HEK293 (cell line): ENCODE data around the gene TH.

Experiments used
- CTCF ChIA-PET: fragments of 350-600 bp; formaldehyde crosslinking; extraction: SDS; loops from one replicate; lab custom pipeline; 2021; ENCODE audit warnings: antibody characterized with exemption; lab: Yijun Ruan, JAX
- POLR2A ChIA-PET: fragments of 300-600 bp; formaldehyde crosslinking; extraction: SDS; loops from one replicate; lab custom pipeline; 2020; ENCODE audit warnings: antibody characterized with exemption, inconsistent platforms; lab: Yijun Ruan, JAX
- H3K27ac ChIP-seq: fragments of 200-500 bp; sonication (Bioruptor generic); 2 replicates; pipeline ENCODE4 v1.5.1; 2014; ENCODE audit warnings: low read depth, low read length, control low read depth, inconsistent platforms; ENCODE audit errors: extremely low read depth
- H3K36me3 ChIP-seq, 2 experiments: fragments of 200-500 bp in 1 of 2; sonication (Bioruptor generic) in 1 of 2; 1 replicate in 1 of 2; 2 replicates in 1 of 2; pipeline ENCODE4 v1.5.1; 2014 to 2017; ENCODE audit warnings: inconsistent platforms in 2 of 2, low read length in 2 of 2; ENCODE audit not compliant: control insufficient read depth in 2 of 2, insufficient read depth in 1 of 2
- H3K4me1 ChIP-seq: fragments of 200-500 bp; sonication (Bioruptor generic); 2 replicates; pipeline ENCODE4 v1.5.1; 2014; ENCODE audit warnings: mild to moderate bottlenecking, low read length, inconsistent platforms; ENCODE audit not compliant: control insufficient read depth, insufficient read depth
- H3K4me3 ChIP-seq: 2 replicates; pipeline ENCODE4 v1.5.1; 2011; ENCODE audit warnings: low read depth, mild to moderate bottlenecking, control low read depth, low read length, moderate library complexity
- H3K9me3 ChIP-seq: fragments of 200-500 bp; sonication (Bioruptor generic); 2 replicates; pipeline ENCODE4 v1.5.1; 2014; ENCODE audit warnings: low read depth, low read length, inconsistent platforms; ENCODE audit not compliant: control insufficient read depth, insufficient read depth
- KLF1 ChIP-seq: fragments of 450-650 bp; formaldehyde crosslinking; IDR thresholded peaks from 2 replicates; pipeline ENCODE4 v1.5.1; 2016; ENCODE audit warnings: missing biosample characterization, missing genetic modification characterization
- KLF10 ChIP-seq: fragments of 450-650 bp; IDR thresholded peaks from 2 replicates; pipeline ENCODE4 v1.5.1; 2018; ENCODE audit warnings: missing biosample characterization, mild to moderate bottlenecking, missing genetic modification characterization
- OVOL3 ChIP-seq: fragments of 450-650 bp; formaldehyde crosslinking; IDR thresholded peaks from 2 replicates; pipeline ENCODE4 v1.5.1; 2016; ENCODE audit warnings: missing biosample characterization, missing genetic modification characterization
- SALL2 ChIP-seq: fragments of 450-650 bp; formaldehyde crosslinking; IDR thresholded peaks from 2 replicates; pipeline ENCODE4 v1.5.0; 2017; ENCODE audit warnings: missing biosample characterization, mild to moderate bottlenecking, missing genetic modification characterization, borderline replicate concordance
- SP2 ChIP-seq: fragments of 450-650 bp; formaldehyde crosslinking; IDR thresholded peaks from 2 replicates; pipeline ENCODE4 v1.5.1; 2016; ENCODE audit warnings: missing biosample characterization, missing genetic modification characterization
- TRIM28 ChIP-seq: IDR thresholded peaks from 2 replicates; pipeline ENCODE4 v1.6.1; 2011; ENCODE audit warnings: low read length, control low read depth, borderline replicate concordance
- WT1 ChIP-seq: fragments of 450-650 bp; formaldehyde crosslinking; IDR thresholded peaks from 2 replicates; pipeline ENCODE4 v1.5.1; 2016; ENCODE audit warnings: missing biosample characterization, missing genetic modification characterization
- ZBTB17 ChIP-seq: fragments of 450-650 bp; formaldehyde crosslinking; IDR thresholded peaks from 2 replicates; pipeline ENCODE4 v1.5.1; 2016; ENCODE audit warnings: missing biosample characterization, missing genetic modification characterization
- ZNF132 ChIP-seq: fragments of 450-650 bp; formaldehyde crosslinking; IDR thresholded peaks from 2 replicates; pipeline ENCODE4 v1.5.1; 2017; ENCODE audit warnings: missing biosample characterization, missing genetic modification characterization, borderline replicate concordance
- ZNF202 ChIP-seq: fragments of 450-650 bp; formaldehyde crosslinking; IDR thresholded peaks from 2 replicates; pipeline ENCODE4 v1.5.1; 2016; ENCODE audit warnings: missing biosample characterization, missing genetic modification characterization, borderline replicate concordance
- ZNF266 ChIP-seq: fragments of 450-650 bp; formaldehyde crosslinking; IDR thresholded peaks from 2 replicates; pipeline ENCODE4 v1.5.1; 2016; ENCODE audit warnings: missing biosample characterization, missing genetic modification characterization, low read depth
- ZNF311 ChIP-seq: fragments of 450-650 bp; formaldehyde crosslinking; IDR thresholded peaks from 2 replicates; pipeline ENCODE4 v1.5.1; 2017; ENCODE audit warnings: missing biosample characterization, missing genetic modification characterization, borderline replicate concordance
- ZNF37A ChIP-seq: fragments of 450-650 bp; IDR thresholded peaks from 2 replicates; pipeline ENCODE4 v1.5.1; 2018; ENCODE audit warnings: missing biosample characterization, missing genetic modification characterization
- ZNF48 ChIP-seq: fragments of 450-650 bp; formaldehyde crosslinking; IDR thresholded peaks from 2 replicates; pipeline ENCODE4 v1.5.1; 2016; ENCODE audit warnings: missing biosample characterization, missing genetic modification characterization
- ZNF558 ChIP-seq: fragments of 450-650 bp; formaldehyde crosslinking; IDR thresholded peaks from 2 replicates; pipeline ENCODE4 v1.5.1; 2016; ENCODE audit warnings: missing biosample characterization, missing genetic modification characterization
- ZNF626 ChIP-seq: fragments of 450-650 bp; sonication (Bioruptor Pico); formaldehyde crosslinking; IDR thresholded peaks from 2 replicates; pipeline ENCODE4 v1.5.1; 2018; ENCODE audit warnings: missing biosample characterization, missing genetic modification characterization, inconsistent platforms
- ZNF658 ChIP-seq: fragments of 450-650 bp; formaldehyde crosslinking; IDR thresholded peaks from 2 replicates; pipeline ENCODE4; 2016; ENCODE audit warnings: missing biosample characterization, missing genetic modification characterization
- ZNF660 ChIP-seq: fragments of 450-650 bp; IDR thresholded peaks from 2 replicates; pipeline ENCODE4 v1.5.1; 2018; ENCODE audit warnings: missing biosample characterization, mild to moderate bottlenecking, missing genetic modification characterization
- ZSCAN16 ChIP-seq: fragments of 450-650 bp; formaldehyde crosslinking; IDR thresholded peaks from 2 replicates; pipeline ENCODE4 v1.5.1; 2016; ENCODE audit warnings: missing biosample characterization, missing genetic modification characterization
- TF ChIP-seq, protein P1 (sequence below): fragments of 450-650 bp; formaldehyde crosslinking; IDR thresholded peaks from 2 replicates; pipeline ENCODE4 v1.5.1; 2016; ENCODE audit warnings: missing biosample characterization, missing genetic modification characterization
- TF ChIP-seq, protein P2 (sequence below): fragments of 450-650 bp; formaldehyde crosslinking; IDR thresholded peaks from 2 replicates; pipeline ENCODE4 v1.5.1; 2016; ENCODE audit warnings: missing biosample characterization, missing genetic modification characterization
- TF ChIP-seq, protein P3 (sequence below): fragments of 450-650 bp; formaldehyde crosslinking; IDR thresholded peaks from 2 replicates; pipeline ENCODE4 v1.5.1; 2016; ENCODE audit warnings: missing biosample characterization, missing genetic modification characterization
- TF ChIP-seq, protein P4 (sequence below): fragments of 450-650 bp; formaldehyde crosslinking; IDR thresholded peaks from 2 replicates; pipeline ENCODE4 v1.5.1; 2016; ENCODE audit warnings: missing biosample characterization, missing genetic modification characterization
- TF ChIP-seq, protein P5 (sequence below): fragments of 450-650 bp; formaldehyde crosslinking; conservative IDR thresholded peaks from 2 replicates; pipeline ENCODE4 v1.5.1; 2016; ENCODE audit warnings: low read depth, missing biosample characterization, missing genetic modification characterization

The TH gene

DNA sequence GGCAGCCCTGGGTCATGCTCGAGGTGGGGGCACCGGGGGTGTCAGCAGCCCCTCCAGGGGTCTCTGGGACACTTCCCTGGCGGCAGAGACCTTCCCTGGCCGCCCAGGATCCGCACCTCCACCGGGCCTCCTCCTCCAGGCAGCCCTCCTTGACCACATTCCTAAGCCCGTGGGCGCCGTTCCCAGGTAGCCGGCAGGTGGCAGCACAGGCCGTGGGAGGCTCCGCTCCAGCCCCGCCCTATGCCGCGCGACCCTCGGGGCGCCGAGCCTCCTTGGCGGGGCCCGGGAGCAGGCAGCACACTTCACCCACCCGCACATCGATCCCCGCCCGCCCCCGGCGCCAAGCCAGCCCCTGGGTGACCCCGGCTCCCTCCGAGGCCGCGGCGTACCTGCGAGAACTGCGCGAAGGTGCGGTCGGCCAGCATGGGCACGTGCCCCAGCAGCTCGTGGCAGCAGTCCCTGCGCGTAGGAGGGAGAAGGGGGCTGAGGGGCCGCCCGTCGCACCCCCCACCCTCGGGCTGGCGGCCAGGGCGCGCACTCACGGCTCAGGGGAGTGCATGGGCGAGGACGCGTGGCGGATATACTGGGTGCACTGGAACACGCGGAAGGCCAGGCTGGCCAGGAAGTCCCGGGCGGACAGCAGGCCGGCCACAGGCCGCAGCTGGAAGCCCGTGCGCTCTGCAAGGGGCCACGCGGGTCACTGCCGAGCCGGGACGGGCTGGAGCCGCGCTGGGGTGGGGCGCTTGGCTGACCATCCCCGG is 5.3 kb downstream of the TH start:
- H3K4me3 ChIP-seq: no peak overlapping the region
- ChIA-PET CTCF (interaction anchor here (0.6 to 4.3 kb wide), 7 partner anchors 10 to 909 kb away, joined by 3 to 21 read pairs (median 6); no protein-coding TSS in a partner anchor), POLR2A (no interaction called here)
- no peaks in the 10 kb centered on the region for H3K4me1 ChIP-seq
- no peaks in the 10 kb centered on the region for H3K36me3 ChIP-seq
- H3K9me3 ChIP-seq: no peaks in the 10 kb centered on the region
- TF ChIP-seq, protein P1, sequence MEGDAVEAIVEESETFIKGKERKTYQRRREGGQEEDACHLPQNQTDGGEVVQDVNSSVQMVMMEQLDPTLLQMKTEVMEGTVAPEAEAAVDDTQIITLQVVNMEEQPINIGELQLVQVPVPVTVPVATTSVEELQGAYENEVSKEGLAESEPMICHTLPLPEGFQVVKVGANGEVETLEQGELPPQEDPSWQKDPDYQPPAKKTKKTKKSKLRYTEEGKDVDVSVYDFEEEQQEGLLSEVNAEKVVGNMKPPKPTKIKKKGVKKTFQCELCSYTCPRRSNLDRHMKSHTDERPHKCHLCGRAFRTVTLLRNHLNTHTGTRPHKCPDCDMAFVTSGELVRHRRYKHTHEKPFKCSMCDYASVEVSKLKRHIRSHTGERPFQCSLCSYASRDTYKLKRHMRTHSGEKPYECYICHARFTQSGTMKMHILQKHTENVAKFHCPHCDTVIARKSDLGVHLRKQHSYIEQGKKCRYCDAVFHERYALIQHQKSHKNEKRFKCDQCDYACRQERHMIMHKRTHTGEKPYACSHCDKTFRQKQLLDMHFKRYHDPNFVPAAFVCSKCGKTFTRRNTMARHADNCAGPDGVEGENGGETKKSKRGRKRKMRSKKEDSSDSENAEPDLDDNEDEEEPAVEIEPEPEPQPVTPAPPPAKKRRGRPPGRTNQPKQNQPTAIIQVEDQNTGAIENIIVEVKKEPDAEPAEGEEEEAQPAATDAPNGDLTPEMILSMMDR: peak; percentile 17; the same call in 1 of the 2 replicates
- no peak for TF ChIP-seq SALL2 (tag by site-specific recombination)
- TF ChIP-seq KLF1: peak; percentile 32; the same call in 1 of the 2 replicates
- TF ChIP-seq TRIM28: no peak
- no peak overlapping the region for H3K27ac ChIP-seq

DNA sequence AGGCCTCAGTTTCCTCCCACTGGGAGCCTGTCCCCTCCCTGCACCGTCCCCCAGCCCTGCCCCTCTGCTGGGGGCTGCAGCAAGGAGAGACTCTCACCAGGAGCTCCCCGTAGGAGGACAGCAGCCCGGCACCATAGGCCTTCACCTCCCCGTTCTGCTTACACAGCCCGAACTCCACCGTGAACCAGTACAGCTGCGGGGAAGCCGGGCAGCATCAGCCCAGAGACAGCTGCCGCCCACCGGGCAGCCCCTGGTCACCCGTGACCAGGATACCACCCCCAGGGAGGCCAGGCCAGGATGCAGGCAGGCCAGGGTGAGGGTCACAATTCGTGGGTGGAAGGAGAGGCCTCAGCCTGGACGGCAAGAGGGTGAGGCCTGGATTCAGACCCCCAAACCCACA is 6.0 kb downstream of the TH start:
- Histone ChIP-seq H3K4me3 (no peak overlapping the region), H3K36me3 (no peaks in the 10 kb centered on the region), H3K27ac (no peak overlapping the region), H3K9me3 (no peaks in the 10 kb centered on the region), H3K4me1 (no peaks in the 10 kb centered on the region)
- POLR2A ChIA-PET: no interaction called here
- CTCF ChIA-PET: interaction anchor here (0.6 to 4.3 kb wide), 5 partner anchors 9 to 909 kb away, joined by 3 to 21 read pairs (median 6); no protein-coding TSS in a partner anchor
- TF ChIP-seq OVOL3: no peak
- no peak for TF ChIP-seq ZNF48 (tag by site-specific recombination)
- TF ChIP-seq, protein P2, sequence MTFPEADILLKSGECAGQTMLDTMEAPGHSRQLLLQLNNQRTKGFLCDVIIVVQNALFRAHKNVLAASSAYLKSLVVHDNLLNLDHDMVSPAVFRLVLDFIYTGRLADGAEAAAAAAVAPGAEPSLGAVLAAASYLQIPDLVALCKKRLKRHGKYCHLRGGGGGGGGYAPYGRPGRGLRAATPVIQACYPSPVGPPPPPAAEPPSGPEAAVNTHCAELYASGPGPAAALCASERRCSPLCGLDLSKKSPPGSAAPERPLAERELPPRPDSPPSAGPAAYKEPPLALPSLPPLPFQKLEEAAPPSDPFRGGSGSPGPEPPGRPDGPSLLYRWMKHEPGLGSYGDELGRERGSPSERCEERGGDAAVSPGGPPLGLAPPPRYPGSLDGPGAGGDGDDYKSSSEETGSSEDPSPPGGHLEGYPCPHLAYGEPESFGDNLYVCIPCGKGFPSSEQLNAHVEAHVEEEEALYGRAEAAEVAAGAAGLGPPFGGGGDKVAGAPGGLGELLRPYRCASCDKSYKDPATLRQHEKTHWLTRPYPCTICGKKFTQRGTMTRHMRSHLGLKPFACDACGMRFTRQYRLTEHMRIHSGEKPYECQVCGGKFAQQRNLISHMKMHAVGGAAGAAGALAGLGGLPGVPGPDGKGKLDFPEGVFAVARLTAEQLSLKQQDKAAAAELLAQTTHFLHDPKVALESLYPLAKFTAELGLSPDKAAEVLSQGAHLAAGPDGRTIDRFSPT: no peak
- TF ChIP-seq ZSCAN16 (tag by site-specific recombination): no peak
- TF ChIP-seq ZNF266 (tag by site-specific recombination): no peak
- no peak for TF ChIP-seq ZNF37A
- TF ChIP-seq, protein P3, sequence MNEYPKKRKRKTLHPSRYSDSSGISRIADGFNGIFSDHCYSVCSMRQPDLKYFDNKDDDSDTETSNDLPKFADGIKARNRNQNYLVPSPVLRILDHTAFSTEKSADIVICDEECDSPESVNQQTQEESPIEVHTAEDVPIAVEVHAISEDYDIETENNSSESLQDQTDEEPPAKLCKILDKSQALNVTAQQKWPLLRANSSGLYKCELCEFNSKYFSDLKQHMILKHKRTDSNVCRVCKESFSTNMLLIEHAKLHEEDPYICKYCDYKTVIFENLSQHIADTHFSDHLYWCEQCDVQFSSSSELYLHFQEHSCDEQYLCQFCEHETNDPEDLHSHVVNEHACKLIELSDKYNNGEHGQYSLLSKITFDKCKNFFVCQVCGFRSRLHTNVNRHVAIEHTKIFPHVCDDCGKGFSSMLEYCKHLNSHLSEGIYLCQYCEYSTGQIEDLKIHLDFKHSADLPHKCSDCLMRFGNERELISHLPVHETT (tag by site-specific recombination): no peak
- no peak for TF ChIP-seq ZNF658 (tag by site-specific recombination)
- TF ChIP-seq ZNF132: no peak
- TF ChIP-seq ZNF558 (tag by site-specific recombination): no peak
- no peak for TF ChIP-seq WT1 (tag by site-specific recombination)
- no peak for TF ChIP-seq ZNF626 (tag by site-specific recombination)
- TF ChIP-seq ZNF202 (tag by site-specific recombination): no peak
- no peak for TF ChIP-seq ZNF660
- TF ChIP-seq, protein P4, sequence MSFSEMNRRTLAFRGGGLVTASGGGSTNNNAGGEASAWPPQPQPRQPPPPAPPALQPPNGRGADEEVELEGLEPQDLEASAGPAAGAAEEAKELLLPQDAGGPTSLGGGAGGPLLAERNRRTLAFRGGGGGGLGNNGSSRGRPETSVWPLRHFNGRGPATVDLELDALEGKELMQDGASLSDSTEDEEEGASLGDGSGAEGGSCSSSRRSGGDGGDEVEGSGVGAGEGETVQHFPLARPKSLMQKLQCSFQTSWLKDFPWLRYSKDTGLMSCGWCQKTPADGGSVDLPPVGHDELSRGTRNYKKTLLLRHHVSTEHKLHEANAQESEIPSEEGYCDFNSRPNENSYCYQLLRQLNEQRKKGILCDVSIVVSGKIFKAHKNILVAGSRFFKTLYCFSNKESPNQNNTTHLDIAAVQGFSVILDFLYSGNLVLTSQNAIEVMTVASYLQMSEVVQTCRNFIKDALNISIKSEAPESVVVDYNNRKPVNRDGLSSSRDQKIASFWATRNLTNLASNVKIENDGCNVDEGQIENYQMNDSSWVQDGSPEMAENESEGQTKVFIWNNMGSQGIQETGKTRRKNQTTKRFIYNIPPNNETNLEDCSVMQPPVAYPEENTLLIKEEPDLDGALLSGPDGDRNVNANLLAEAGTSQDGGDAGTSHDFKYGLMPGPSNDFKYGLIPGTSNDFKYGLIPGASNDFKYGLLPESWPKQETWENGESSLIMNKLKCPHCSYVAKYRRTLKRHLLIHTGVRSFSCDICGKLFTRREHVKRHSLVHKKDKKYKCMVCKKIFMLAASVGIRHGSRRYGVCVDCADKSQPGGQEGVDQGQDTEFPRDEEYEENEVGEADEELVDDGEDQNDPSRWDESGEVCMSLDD (tag by site-specific recombination): no peak
- TF ChIP-seq, protein P5, sequence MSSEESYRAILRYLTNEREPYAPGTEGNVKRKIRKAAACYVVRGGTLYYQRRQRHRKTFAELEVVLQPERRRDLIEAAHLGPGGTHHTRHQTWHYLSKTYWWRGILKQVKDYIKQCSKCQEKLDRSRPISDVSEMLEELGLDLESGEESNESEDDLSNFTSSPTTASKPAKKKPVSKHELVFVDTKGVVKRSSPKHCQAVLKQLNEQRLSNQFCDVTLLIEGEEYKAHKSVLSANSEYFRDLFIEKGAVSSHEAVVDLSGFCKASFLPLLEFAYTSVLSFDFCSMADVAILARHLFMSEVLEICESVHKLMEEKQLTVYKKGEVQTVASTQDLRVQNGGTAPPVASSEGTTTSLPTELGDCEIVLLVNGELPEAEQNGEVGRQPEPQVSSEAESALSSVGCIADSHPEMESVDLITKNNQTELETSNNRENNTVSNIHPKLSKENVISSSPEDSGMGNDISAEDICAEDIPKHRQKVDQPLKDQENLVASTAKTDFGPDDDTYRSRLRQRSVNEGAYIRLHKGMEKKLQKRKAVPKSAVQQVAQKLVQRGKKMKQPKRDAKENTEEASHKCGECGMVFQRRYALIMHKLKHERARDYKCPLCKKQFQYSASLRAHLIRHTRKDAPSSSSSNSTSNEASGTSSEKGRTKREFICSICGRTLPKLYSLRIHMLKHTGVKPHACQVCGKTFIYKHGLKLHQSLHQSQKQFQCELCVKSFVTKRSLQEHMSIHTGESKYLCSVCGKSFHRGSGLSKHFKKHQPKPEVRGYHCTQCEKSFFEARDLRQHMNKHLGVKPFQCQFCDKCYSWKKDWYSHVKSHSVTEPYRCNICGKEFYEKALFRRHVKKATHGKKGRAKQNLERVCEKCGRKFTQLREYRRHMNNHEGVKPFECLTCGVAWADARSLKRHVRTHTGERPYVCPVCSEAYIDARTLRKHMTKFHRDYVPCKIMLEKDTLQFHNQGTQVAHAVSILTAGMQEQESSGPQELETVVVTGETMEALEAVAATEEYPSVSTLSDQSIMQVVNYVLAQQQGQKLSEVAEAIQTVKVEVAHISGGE (tag by site-specific recombination): no peak
- TF ChIP-seq ZBTB17 (tag by site-specific recombination): no peak
- TF ChIP-seq ZNF311 (tag by site-specific recombination): no peak
- TF ChIP-seq SP2 (tag by site-specific recombination): no peak
- no peak for TF ChIP-seq KLF10
